Fibroblast of lung (primary cell): ENCODE results near the gene ZNF740.

Experiments
- EZH2 ChIP-seq: IDR thresholded peaks from 2 replicates; pipeline ENCODE4 v1.5.1; 2012; ENCODE audit warnings: low read length, control low read depth, mild to moderate bottlenecking; ENCODE audit errors: missing control alignments
- TF ChIP-seq, protein P1 (sequence below), 2 donors: IDR thresholded peaks in 1 of 2; conservative IDR thresholded peaks in 1 of 2; 1 replicate in 1 of 2; 2 replicates in 1 of 2; pipeline ENCODE4 v1.5.1; 2011 to 2012; ENCODE audit warnings: low read length in 2 of 2, control low read depth in 1 of 2, inconsistent platforms in 1 of 2, low read depth in 1 of 2, mild to moderate bottlenecking in 1 of 2

DNA sequence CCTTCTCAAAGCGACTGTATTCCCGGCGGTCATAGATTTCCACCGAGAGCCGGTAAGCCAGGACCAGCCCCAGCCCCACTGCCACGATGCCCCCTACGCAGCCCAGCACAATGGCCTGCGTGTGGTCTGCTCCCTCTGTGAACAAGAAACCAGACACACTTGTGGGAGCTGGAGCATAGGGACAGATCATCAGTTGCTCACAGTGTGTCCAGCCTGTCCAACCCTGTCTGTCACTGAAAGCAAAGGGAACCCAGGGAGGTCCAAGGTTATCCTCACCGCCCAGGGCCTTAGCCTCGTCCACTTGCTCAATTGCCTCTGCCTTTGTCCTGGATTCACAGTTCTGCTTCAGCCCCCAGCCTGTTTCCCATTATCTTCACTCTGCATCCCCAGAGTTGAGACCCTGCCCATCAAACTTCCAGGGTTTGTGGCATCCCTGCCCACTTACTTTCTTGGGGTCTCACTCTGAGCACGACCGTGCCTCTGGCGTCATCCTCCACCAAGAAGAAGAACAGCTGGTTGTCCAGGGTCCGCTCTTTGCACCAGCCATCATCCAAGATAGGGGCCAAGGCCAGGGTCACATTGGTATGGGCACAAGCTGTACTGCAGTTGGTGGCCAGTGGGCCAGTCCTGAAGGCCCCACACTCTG lies 11.5 kb downstream of the ZNF740 start:
- TF ChIP-seq, protein P1, sequence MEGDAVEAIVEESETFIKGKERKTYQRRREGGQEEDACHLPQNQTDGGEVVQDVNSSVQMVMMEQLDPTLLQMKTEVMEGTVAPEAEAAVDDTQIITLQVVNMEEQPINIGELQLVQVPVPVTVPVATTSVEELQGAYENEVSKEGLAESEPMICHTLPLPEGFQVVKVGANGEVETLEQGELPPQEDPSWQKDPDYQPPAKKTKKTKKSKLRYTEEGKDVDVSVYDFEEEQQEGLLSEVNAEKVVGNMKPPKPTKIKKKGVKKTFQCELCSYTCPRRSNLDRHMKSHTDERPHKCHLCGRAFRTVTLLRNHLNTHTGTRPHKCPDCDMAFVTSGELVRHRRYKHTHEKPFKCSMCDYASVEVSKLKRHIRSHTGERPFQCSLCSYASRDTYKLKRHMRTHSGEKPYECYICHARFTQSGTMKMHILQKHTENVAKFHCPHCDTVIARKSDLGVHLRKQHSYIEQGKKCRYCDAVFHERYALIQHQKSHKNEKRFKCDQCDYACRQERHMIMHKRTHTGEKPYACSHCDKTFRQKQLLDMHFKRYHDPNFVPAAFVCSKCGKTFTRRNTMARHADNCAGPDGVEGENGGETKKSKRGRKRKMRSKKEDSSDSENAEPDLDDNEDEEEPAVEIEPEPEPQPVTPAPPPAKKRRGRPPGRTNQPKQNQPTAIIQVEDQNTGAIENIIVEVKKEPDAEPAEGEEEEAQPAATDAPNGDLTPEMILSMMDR (conservative IDR thresholded peaks at IDR 0.05 in 1 of 2, IDR thresholded peaks at IDR 0.05 in 1 of 2; ENCODE audit: low read depth in 1 of 2, low read length in 2 of 2): no peak
- TF ChIP-seq EZH2: no peak
